Hepatocyte (in vitro differentiated cells): ENCODE results near the gene PSMB7.

ENCODE experiments used
- EZH2phosphoT487 ChIP-seq: fragments of 200-600 bp; sonication (generic); IDR thresholded peaks from one replicate; pipeline ENCODE4 v1.6.1; 2018; ENCODE audit warnings: antibody characterized with exemption, mild to moderate bottlenecking, low read depth, moderate library complexity; ENCODE audit not compliant: unreplicated experiment, severe bottlenecking
- TF ChIP-seq, protein P1 (sequence below): fragments of 200-600 bp; sonication (generic); IDR thresholded peaks from 2 replicates; pipeline ENCODE4 v1.5.1; 2016; ENCODE audit warnings: antibody characterized with exemption, mild to moderate bottlenecking; ENCODE audit not compliant: poor library complexity

DNA sequence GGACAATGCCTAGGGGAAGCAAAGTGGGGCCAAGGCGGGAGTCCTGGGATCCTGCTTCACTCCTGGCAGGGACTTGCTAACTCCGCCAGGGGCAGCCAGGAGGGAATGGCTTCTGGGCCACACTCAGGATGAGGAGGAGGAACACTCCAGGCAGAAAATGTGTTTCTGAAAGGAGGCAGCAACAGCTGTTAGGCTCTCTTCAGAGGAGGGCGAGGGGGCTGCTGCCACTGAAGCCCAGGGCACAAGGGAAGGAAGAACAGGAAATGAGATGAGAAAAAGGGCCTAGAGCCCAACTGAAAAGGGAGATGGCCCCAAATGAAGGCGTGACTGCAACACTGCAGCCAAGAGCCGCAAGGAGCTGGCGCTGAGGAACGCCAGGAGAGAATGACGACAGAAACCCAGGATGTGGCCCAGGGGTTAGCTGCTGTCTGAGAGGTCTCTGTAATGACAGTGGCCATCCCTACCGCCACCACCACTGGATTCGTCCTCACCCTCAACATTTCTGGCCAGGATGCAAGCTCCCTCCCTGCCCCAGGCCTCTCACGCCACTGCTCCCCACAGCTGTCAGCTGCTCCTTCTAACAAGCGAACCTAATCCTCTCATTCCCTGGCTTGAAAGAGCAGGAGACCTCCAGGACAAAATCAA is 15.8 kb downstream of the PSMB7 start:
- TF ChIP-seq, protein P1, sequence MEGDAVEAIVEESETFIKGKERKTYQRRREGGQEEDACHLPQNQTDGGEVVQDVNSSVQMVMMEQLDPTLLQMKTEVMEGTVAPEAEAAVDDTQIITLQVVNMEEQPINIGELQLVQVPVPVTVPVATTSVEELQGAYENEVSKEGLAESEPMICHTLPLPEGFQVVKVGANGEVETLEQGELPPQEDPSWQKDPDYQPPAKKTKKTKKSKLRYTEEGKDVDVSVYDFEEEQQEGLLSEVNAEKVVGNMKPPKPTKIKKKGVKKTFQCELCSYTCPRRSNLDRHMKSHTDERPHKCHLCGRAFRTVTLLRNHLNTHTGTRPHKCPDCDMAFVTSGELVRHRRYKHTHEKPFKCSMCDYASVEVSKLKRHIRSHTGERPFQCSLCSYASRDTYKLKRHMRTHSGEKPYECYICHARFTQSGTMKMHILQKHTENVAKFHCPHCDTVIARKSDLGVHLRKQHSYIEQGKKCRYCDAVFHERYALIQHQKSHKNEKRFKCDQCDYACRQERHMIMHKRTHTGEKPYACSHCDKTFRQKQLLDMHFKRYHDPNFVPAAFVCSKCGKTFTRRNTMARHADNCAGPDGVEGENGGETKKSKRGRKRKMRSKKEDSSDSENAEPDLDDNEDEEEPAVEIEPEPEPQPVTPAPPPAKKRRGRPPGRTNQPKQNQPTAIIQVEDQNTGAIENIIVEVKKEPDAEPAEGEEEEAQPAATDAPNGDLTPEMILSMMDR = no peak
- no peak for TF ChIP-seq EZH2phosphoT487
